ENCODE measurements around the gene PAQR4.
"Not testable (repeated sequence)": the region's sequence is repeated elsewhere in the genome, so short reads cannot be mapped to it uniquely, and the experiment has no call there.

The PAQR4 gene

GRCh38 chr16:2968738-2969544 is at the start of gene PAQR4:
Gene PAQR4 (plus strand): TSS chr16:2969348. CDS start chr16:2969675, 327 bp downstream.
- peak; percentile 87 for DNase-seq (ENCODE audit: low spot score)

DNA sequence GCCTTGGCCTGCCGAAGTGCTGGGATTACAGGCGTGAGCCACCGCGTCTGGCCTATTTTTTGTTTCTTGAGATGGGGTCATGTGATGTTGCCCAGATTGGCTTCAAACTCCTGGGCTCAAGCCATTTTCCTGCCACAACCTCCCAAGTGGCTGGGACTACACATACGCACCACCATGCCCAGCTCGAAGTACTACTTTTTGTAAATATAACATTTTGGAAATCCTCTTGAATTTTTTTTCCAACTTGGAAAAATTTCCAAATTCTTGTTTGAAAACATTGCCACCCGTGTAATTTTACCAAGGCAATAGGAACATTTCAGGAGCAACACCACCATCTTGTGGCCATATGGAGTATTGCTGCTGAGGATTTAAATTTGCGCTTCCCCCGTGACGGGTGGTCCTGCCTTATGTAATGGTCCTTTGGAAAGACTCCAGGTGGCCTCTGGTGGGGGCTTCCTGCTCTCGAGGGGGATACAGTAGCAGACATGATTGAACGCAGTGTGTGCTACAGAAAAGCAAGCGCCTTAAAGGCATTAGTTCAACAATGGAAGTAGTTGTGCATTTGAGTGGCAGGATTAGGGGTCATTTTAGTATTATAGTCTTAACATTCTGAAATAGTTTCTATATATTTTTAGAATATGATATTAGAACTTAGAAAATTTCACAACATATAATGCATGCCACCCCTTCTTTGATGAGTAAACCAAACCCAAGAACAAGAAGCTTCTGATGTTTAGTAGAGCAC is 49.5 kb upstream of the PAQR4 start:
- peak; percentile 77 for DNase-seq (ENCODE audit: low spot score)

DNA sequence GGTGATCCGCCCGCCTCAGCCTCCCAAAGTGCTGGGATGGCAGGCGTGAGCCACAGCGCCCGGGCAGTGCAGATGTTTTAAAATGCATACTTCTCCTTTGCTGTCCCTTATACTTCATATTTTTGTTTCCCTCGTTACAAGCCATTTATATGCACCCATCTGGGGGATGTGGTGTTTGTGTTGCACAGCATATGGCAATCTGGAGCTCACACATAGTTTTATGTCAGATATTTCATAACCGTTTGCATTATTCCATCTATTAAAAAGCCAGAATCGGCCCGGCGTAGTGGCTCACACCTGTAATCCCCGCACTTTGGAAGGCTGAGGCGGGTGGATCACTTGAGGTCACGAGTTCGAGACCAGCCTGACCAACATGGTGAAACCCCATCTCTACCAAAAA is 45.7 kb upstream of the PAQR4 start:
- DNase-seq (ENCODE audit: low spot score) = no peak

- DNase-seq (ENCODE audit: low spot score) = no peak
Observed at GRCh38 chr16:2924901-2925755, 44.0 kb upstream of the PAQR4 start.

DNA sequence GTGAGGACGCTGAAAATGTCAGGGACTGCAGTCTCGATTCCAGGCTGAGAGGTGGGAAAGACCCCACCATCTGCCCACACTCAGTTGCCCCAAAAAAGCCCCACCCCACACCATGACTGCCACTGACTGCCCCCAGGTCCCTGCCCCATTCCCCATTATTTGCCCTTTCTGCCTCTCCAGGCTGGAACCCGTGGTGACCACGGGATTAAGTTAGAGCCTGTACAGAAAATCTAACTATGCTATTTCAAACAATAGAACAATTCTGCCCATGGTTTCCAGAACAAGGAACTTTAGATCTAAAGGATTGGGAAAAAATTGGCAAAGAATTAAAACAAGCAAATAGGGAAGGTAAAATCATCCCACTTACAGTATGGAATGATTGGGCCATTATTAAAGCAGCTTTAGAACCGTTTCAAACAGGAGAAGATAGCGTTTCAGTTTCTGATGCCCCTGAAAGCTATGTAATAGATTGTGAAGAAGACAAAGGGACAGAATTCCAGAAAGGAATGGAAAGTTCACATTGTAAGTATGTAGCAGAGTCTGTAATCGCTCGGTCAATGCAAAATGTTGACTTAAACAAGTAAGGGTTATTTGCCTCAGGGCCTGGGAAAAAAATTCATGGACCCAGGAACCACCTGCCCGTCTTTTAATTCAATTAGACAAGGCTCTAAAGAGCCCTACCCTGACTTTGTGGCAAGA is 43.0 kb upstream of the PAQR4 start:
- DNase-seq (ENCODE audit: low spot score) = no peak

- no peak for DNase-seq (ENCODE audit: low spot score)
Observed at GRCh38 chr16:2926650-2926999, 42.5 kb upstream of the PAQR4 start.

- peak; percentile 94 for DNase-seq (ENCODE audit: low spot score)
Observed at GRCh38 chr16:2927010-2927646, 42.0 kb upstream of the PAQR4 start.

GRCh38 chr16:2928151-2928550 is 41.0 kb upstream of the PAQR4 start:
- DNase-seq (ENCODE audit: low spot score) = not testable (repeated sequence)

DNA sequence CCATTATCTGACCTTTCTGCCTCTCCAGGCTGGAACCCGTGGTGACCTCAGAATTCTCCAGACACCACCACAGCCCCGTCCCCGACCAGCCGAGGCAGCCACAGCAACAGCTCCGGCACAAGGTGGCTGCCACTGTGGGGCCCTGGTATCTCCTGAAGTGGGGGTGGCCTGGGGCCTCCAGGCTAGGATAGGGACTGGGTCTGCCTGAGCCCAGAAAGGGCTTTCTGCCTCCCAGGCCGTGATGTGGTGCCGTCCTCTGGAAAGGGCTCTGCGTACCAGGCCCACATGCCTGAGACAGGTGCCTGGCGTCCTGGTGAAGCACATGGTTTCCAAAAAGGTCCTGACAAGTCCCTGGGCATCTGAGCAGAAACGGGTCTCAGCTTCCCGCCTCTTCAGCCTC is 40.4 kb upstream of the PAQR4 start:
- DNase-seq (ENCODE audit: low spot score) = no peak

DNA sequence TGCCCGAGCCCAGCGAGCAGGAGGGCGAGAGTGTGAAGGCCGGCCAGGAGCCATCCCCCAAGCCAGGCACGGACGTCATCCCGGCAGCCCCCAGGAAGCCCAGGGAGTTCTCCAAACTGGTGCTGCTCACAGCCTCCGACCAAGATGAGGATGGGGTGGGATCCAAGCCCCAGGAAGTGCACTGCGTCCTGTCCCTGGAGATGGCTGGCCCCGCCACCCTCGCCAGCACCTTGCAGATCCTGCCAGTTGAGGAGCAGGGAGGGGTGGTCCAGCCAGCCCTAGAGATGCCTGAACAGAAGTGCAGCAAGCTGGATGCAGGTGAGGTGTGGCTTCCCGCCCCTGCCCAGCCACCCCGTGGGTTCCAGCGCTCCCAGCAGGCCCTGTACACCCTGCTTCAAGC is 39.5 kb upstream of the PAQR4 start:
- no peak for DNase-seq (ENCODE audit: low spot score)

GRCh38 chr16:2930236-2930635 is 38.9 kb upstream of the PAQR4 start:
- no peak for DNase-seq (ENCODE audit: low spot score)

DNA sequence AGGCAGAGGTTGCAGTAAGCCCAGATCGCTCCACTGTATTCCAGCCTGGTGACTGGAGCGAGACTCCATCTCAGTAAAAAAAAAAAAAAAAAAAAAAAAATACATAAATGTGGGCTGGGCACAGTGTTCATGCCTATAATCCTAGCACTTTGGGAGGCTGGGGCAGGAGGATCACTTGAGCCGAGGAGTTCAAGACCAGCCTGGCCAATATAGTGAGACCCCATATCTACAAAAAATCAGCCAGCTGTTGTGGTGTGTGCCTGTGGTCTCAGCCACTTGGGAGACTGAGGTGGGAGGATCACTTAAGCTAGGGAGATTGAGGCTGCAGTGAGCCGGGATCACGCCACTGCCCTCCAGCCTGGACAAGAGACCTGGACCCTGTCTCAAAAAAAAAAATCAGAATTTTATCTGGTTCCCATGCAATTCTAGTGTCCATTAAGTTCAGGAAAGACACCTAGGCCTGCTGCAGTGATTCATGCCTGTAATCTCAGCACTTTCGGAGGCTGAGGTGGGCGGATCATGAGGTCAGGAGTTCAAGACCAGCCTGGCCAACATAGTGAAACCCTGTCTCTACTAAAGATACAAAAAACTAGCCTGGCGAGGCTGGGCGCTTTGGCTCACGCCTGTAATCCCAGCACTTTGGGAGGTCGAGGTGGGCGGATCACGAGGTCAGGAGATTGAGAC is 37.8 kb upstream of the PAQR4 start:
- not testable (repeated sequence) for DNase-seq (ENCODE audit: low spot score)

GRCh38 chr16:2933136-2933535 is 36.0 kb upstream of the PAQR4 start:
- no peak for DNase-seq (ENCODE audit: low spot score)

GRCh38 chr16:2933701-2934100 is 35.4 kb upstream of the PAQR4 start:
- DNase-seq (ENCODE audit: low spot score) = no peak

DNA sequence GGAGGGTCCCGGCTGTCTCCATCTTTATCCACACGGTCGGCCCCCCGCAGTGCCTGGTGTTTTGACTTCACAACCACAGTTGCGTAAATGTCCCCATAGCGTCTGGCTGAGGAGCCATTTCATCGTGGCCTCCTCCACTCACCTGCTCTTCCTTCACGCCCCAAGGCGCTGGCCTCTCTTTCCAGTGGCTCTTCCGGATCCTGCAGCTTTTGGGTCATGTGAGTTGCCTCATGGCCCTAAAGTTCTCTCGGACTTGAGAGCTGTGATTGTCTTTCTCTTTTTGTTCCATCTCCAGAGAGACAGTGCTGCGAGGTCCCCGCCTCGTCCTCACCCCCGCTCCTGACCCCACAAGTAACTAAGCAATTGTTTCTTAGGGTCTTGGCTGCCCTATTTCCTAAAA is 34.7 kb upstream of the PAQR4 start:
- no peak for DNase-seq (ENCODE audit: low spot score)

DNA sequence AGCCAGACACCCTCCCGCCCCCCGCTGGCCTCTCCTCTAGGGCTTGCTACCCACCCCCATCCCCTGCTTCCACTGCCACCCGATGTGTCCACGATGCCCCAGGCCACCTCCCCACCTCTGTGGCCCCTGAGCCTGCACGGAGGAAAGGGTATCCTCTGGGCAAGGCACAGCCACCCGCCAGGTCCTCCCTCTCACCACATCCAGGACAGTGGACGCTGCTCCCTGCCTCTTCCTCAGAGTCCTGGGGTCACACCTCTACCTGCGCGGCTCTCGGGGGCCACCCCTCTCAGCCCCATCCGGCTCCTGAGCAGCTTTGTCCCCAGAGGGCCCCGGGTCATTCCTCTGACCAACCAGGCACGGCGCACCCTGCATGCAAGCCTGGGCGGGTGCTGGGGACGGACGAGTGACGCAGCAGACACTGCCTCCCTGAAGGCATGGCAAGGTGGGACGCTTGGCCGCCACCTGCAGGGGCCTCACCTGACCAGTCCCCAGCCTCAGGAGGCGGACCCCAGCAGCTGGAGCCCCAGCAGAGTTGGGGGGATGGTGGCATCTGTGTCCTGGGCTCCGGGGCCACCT is 32.6 kb upstream of the PAQR4 start:
- no peak for DNase-seq (ENCODE audit: low spot score)

- DNase-seq (ENCODE audit: low spot score) = no peak
Observed at GRCh38 chr16:2937170-2937569, 32.0 kb upstream of the PAQR4 start.

GRCh38 chr16:2938206-2938605 is 30.9 kb upstream of the PAQR4 start:
- no peak for DNase-seq (ENCODE audit: low spot score)

DNA sequence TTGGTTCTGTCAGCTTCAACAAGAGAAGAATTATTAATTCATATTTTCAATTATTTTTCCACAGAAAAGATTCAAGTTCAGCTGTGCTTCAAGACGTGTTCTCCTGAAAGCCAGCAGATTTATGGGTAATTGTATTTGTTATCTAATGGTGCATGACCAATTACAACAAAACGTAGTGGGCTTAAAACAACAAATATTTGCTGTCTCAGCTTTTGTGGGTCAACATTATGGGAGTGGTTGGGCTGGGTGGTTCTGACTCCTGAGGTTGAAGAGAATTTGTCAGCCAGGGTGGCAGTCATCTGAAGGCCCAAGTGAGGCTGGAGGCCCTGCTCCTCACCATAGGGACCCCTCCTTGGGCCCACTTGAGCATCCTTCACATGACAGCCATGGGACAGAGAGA is 29.2 kb upstream of the PAQR4 start:
- DNase-seq (ENCODE audit: low spot score) = no peak

DNA sequence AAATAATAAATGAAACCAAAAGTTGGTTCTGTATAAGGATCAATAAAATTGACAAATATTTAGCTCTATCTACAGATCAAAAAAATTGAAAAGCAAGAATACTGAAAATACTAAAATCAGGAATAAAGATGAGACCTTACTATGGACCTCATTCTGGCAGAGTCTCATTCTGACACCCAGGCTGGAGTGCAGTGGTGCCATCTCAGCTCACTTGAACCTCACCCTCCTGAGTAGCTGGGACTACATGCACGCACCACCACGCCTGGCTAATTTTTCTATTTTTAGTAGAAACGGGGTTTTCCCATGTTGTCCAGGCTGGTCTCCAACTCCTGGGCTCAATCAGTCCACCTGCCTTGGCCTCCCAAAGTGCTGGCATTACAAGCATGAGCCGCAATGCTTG is 27.1 kb upstream of the PAQR4 start:
- no peak for DNase-seq (ENCODE audit: low spot score)

DNA sequence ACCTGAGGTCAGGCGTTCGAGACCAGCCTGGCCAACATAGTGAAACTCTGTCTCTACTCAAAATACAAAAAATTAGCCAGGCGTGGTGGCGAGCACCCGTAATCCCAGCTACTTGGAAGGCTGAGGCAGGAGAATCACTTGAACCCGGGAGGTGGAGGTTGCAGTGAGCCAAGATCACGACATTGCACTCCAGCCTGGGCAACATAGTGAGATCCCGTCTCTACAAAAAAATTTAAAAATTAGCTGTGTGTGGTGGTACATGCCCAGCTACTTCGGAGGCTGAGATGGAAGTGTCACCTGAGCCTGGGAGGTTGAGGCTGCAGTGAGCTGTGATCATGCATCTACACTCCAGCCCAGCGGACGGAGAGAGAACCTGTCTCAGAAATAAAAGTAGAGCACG is 25.4 kb upstream of the PAQR4 start:
- DNase-seq (ENCODE audit: low spot score) = not testable (repeated sequence)

Measured in hematopoietic multipotent progenitor cell treated with erythropoietin and hydrocortisone succinate and interleukin-3 and kit ligand, for 15 days (in vitro differentiated cells).